ENCODE data around the gene KIF3A. TPM values are rescaled to one million over a fixed set of nuclear protein-coding genes. Genes with fewer than 3 reads are reported as not detected.

The KIF3A gene
- total and polyA plus RNA-seq, 12 donors, result 4.1 to 42.0 (median 10.6) TPM

DNA sequence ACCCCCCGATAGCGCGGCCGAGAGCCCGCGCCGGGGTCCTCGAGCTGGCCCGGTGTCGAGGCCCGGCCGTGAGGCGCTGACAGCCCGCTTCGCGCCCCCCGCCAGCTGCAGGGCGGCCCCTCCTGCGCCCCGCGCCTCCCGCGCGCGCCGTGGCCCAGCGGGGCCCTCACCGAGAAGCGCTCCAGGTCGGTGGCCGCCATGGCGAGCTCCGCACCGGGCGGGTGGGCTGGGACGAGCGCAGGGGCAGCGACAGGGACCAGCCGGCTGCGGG lies 39.5 kb upstream of the KIF3A start:
- no peak for DNase-seq
- Histone ChIP-seq H3K27me3 (no peaks in the 10 kb centered on the region), H3K27ac (peak overlapping the region in 2 of 5 donors; percentile 64 to 72), H3K36me3 (replicated peaks in 1 of 2) (no peaks in the 10 kb centered on the region), H3K4me3 (peak overlapping the region in 2 of 4 donors; percentile 77 to 90), H3K4me1 (replicated peaks in 1 of 2) (peaks cover 12 to 17% of the 10 kb centered on the region in 2 donors), H3K9me3 (replicated peaks in 1 of 3) (no peaks in the 10 kb centered on the region)
- intact Hi-C loops (cut with DNase I), result no loop called here
- 0 to 1% methylated on average over 40 of the region's 40 CpGs; no CpG with 5 or more reads in 2 of the 4 donors for WGBS, 4 donors
- no peak for TF ChIP-seq POLR2A (IDR thresholded peaks at IDR 0.05)
- TF ChIP-seq, protein P1, sequence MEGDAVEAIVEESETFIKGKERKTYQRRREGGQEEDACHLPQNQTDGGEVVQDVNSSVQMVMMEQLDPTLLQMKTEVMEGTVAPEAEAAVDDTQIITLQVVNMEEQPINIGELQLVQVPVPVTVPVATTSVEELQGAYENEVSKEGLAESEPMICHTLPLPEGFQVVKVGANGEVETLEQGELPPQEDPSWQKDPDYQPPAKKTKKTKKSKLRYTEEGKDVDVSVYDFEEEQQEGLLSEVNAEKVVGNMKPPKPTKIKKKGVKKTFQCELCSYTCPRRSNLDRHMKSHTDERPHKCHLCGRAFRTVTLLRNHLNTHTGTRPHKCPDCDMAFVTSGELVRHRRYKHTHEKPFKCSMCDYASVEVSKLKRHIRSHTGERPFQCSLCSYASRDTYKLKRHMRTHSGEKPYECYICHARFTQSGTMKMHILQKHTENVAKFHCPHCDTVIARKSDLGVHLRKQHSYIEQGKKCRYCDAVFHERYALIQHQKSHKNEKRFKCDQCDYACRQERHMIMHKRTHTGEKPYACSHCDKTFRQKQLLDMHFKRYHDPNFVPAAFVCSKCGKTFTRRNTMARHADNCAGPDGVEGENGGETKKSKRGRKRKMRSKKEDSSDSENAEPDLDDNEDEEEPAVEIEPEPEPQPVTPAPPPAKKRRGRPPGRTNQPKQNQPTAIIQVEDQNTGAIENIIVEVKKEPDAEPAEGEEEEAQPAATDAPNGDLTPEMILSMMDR (IDR thresholded peaks at IDR 0.05), result no peak

- TF ChIP-seq, protein P1 (IDR thresholded peaks at IDR 0.05), result no peak
- TF ChIP-seq POLR2A (IDR thresholded peaks at IDR 0.05), result no peak
- H3K27ac ChIP-seq, result peak overlapping the region in 2 of 5 donors; percentile 64 to 72
- 5 to 19% (median 11%) methylated on average over 6 to 39 of the region's 39 CpGs for WGBS, 4 donors
- H3K9me3 ChIP-seq (replicated peaks in 1 of 3), result no peaks in the 10 kb centered on the region
- peaks cover 12 to 17% of the 10 kb centered on the region in 2 donors for H3K4me1 ChIP-seq (replicated peaks in 1 of 2)
- H3K27me3 ChIP-seq, result no peaks in the 10 kb centered on the region
- intact Hi-C loops (cut with DNase I), result no loop called here
- H3K36me3 ChIP-seq (replicated peaks in 1 of 2), result no peaks in the 10 kb centered on the region
- DNase-seq, result peak in 5 of 7 donors; percentile 19 to 62 (median 42)
- peak overlapping the region in 2 of 4 donors; percentile 77 to 90 for H3K4me3 ChIP-seq
Observed at GRCh38 chr5:132776131-132776937, 39.0 kb upstream of the KIF3A start.

DNA sequence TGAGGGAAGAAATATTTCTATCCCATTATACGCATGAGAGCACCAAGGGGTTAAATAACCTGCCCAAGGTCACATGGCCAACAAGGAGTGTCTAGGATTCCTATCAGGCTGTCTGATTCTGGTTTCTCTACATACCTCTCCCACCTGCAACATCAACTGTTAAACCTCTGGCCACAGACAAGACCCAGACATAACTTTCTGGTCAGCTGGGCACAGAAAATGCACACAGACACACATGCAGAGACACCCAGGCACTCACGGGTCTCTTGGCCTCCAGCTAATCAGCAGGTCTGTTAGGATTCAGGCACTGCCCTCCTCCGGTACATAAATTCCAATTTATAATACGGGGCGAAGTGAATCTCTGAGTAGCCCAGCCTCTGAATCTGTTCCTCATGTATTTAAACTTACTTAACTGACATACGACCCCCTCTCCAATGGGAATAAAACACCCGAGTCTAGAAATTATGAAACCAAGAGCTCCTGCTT lies 38.2 kb upstream of the KIF3A start:
- intact Hi-C loops (cut with DNase I), result no loop called here
- peaks cover 12 to 17% of the 10 kb centered on the region in 2 donors for H3K4me1 ChIP-seq (replicated peaks in 1 of 2)
- peak overlapping the region in 2 of 5 donors; percentile 48 to 72 for H3K27ac ChIP-seq
- peak overlapping the region in 1 of 4 donors; percentile 90 for H3K4me3 ChIP-seq
- H3K36me3 ChIP-seq (replicated peaks in 1 of 2), result no peaks in the 10 kb centered on the region
- no peaks in the 10 kb centered on the region for H3K27me3 ChIP-seq
- no peaks in the 10 kb centered on the region for H3K9me3 ChIP-seq (replicated peaks in 1 of 3)
- DNase-seq, result no peak
- WGBS, 4 donors, result 52 to 57% (median 55%) methylated on average over 7 of the region's 7 CpGs
- TF ChIP-seq POLR2A (IDR thresholded peaks at IDR 0.05), result no peak
- TF ChIP-seq, protein P1 (IDR thresholded peaks at IDR 0.05), result no peak

DNA sequence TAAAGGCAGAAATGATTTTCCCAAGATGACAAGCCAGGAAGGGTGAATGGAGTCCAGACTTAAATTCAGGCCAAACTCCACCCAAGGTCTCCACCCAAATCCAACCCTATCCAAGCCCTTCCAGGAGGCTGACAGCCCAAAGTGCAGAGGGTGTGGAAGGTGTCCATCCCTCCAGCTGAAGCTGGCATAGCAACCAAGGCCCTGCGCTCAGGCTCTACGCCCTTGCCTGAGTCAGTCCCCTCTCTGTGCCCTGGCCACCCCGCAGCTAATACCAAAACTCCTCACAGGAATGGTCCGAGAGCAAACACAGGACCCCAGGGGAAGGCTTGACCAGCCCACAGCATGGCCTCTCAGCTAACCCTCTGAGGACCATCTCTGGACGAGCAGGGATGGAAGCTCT lies 37.5 kb upstream of the KIF3A start:
- H3K9me3 ChIP-seq (replicated peaks in 1 of 3), result no peaks in the 10 kb centered on the region
- no peaks in the 10 kb centered on the region for H3K36me3 ChIP-seq (replicated peaks in 1 of 2)
- peaks cover 12 to 17% of the 10 kb centered on the region in 2 donors for H3K4me1 ChIP-seq (replicated peaks in 1 of 2)
- no peak overlapping the region for H3K27ac ChIP-seq
- H3K27me3 ChIP-seq, result no peaks in the 10 kb centered on the region
- TF ChIP-seq, protein P1 (IDR thresholded peaks at IDR 0.05), result no peak
- no peak for TF ChIP-seq POLR2A (IDR thresholded peaks at IDR 0.05)
- intact Hi-C loops (cut with DNase I), result no loop called here
- WGBS, 4 donors, result 92 to 100% (median 93%) methylated on average over 1 to 5 of the region's 5 CpGs
- DNase-seq, result no peak
- no peak overlapping the region for H3K4me3 ChIP-seq
